Measurements from ENCODE around the gene BFSP2.

DNA sequence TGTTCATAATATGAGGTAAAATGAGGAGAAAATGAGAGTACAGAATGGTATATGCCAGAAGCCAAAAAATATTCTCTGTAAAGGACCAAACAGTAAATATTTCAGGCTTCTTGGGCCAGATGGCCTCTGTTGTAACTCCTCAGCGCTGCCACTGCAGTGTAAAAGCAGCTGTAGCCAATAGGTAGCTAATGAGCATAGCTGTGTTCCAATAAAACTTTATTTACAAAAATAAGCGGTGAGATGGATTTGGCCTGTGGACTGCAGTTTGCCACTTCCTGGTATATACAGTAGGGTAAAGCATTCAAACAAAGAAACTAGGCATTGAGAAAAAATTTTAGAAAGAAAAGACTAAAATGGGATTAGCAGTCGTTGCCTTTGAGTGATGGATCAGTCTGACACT, 51.5 kb downstream of the BFSP2 start:
- TF ChIP-seq, protein P1, sequence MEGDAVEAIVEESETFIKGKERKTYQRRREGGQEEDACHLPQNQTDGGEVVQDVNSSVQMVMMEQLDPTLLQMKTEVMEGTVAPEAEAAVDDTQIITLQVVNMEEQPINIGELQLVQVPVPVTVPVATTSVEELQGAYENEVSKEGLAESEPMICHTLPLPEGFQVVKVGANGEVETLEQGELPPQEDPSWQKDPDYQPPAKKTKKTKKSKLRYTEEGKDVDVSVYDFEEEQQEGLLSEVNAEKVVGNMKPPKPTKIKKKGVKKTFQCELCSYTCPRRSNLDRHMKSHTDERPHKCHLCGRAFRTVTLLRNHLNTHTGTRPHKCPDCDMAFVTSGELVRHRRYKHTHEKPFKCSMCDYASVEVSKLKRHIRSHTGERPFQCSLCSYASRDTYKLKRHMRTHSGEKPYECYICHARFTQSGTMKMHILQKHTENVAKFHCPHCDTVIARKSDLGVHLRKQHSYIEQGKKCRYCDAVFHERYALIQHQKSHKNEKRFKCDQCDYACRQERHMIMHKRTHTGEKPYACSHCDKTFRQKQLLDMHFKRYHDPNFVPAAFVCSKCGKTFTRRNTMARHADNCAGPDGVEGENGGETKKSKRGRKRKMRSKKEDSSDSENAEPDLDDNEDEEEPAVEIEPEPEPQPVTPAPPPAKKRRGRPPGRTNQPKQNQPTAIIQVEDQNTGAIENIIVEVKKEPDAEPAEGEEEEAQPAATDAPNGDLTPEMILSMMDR (IDR thresholded peaks at IDR 0.05), result no peak
- no peak for TF ChIP-seq POLR2A (IDR thresholded peaks at IDR 0.05)
